Measurements from ENCODE around the gene MAST4.

Gene MAST4

GRCh38 chr5:66886941-66887340 lies 290.7 kb downstream of the MAST4 start:
- H3K27me3 ChIP-seq: no peaks in the 10 kb centered on the region
- no peak for DNase-seq

GRCh38 chr5:66888613-66889012 lies 292.4 kb downstream of the MAST4 start:
- TF ChIP-seq CTCF (IDR thresholded peaks at IDR 0.05; ENCODE audit: low read depth, low read length): no peak

More at GRCh38 chr5:66886941-66887340, 290.7 kb downstream of the MAST4 start:
- H3K36me3 ChIP-seq: no peaks in the 10 kb centered on the region
- no peaks in the 10 kb centered on the region for H3K9me3 ChIP-seq
- TF ChIP-seq CTCF (IDR thresholded peaks at IDR 0.05; ENCODE audit: low read depth, low read length): no peak
- H3K4me1 ChIP-seq: no peaks in the 10 kb centered on the region
- H3K4me3 ChIP-seq (ENCODE audit: low read depth, low read length): no peak overlapping the region

GRCh38 chr5:66889056-66889455 lies 292.9 kb downstream of the MAST4 start:
- no peak for TF ChIP-seq CTCF (IDR thresholded peaks at IDR 0.05; ENCODE audit: low read depth, low read length)
- Histone ChIP-seq H3K36me3 (no peaks in the 10 kb centered on the region), H3K4me1 (no peaks in the 10 kb centered on the region), H3K27me3 (no peaks in the 10 kb centered on the region), H3K9me3 (no peaks in the 10 kb centered on the region), H3K4me3 (ENCODE audit: low read depth, low read length) (no peak overlapping the region)
- DNase-seq: no peak

More at GRCh38 chr5:66888613-66889012, 292.4 kb downstream of the MAST4 start:
- Histone ChIP-seq H3K27me3 (no peaks in the 10 kb centered on the region), H3K4me3 (ENCODE audit: low read depth, low read length) (no peak overlapping the region), H3K36me3 (no peaks in the 10 kb centered on the region), H3K9me3 (no peaks in the 10 kb centered on the region), H3K4me1 (no peaks in the 10 kb centered on the region)
- no peak for DNase-seq

- Histone ChIP-seq H3K27me3 (no peaks in the 10 kb centered on the region), H3K4me1 (no peaks in the 10 kb centered on the region), H3K36me3 (no peaks in the 10 kb centered on the region), H3K4me3 (ENCODE audit: low read depth, low read length) (no peak overlapping the region), H3K9me3 (no peaks in the 10 kb centered on the region)
- TF ChIP-seq CTCF (IDR thresholded peaks at IDR 0.05; ENCODE audit: low read depth, low read length): no peak
- no peak for DNase-seq
Observed at GRCh38 chr5:66889524-66889923, 293.3 kb downstream of the MAST4 start.

GRCh38 chr5:66891184-66891925 lies 295.2 kb downstream of the MAST4 start:
- Histone ChIP-seq H3K27me3 (no peaks in the 10 kb centered on the region), H3K36me3 (no peaks in the 10 kb centered on the region), H3K9me3 (no peaks in the 10 kb centered on the region), H3K4me3 (ENCODE audit: low read depth, low read length) (no peak overlapping the region), H3K4me1 (no peaks in the 10 kb centered on the region)
- no peak for DNase-seq
- TF ChIP-seq CTCF (IDR thresholded peaks at IDR 0.05; ENCODE audit: low read depth, low read length): no peak

GRCh38 chr5:66892716-66893115 lies 296.5 kb downstream of the MAST4 start:
- Histone ChIP-seq H3K4me3 (ENCODE audit: low read depth, low read length) (no peak overlapping the region), H3K9me3 (no peaks in the 10 kb centered on the region), H3K36me3 (no peaks in the 10 kb centered on the region), H3K4me1 (peaks cover 6% of the 10 kb centered on the region; the same call in 1 of the 2 replicates), H3K27me3 (no peaks in the 10 kb centered on the region)
- no peak for TF ChIP-seq CTCF (IDR thresholded peaks at IDR 0.05; ENCODE audit: low read depth, low read length)
- no peak for DNase-seq

Measured in BE2C (cell line).